Neural crest cell (in vitro differentiated cells): ENCODE results near the gene TGFBR2. TPM values are rescaled to one million over a fixed set of nuclear protein-coding genes. Genes with fewer than 3 reads are reported as not detected.

Experiments used
- DNase-seq: peaks from one replicate; pipeline ENCODE4 v3.0.0; 2021; ENCODE audit warnings: low read depth, mixed read lengths, low spot score
- H3K27ac Mint-ChIP-seq: one replicate; pipeline ENCODE4 v1.8.0; 2021; ENCODE audit warnings: mild to moderate bottlenecking, mixed read lengths; ENCODE audit not compliant: unreplicated experiment
- H3K27me3 Mint-ChIP-seq: 2 replicates; pipeline ENCODE4 v1.8.0; 2021; ENCODE audit warnings: low read depth, mild to moderate bottlenecking, mixed read lengths
- H3K36me3 Mint-ChIP-seq: 2 replicates; pipeline ENCODE4 v1.8.0; 2021; ENCODE audit warnings: low read depth, mild to moderate bottlenecking, mixed read lengths
- H3K4me1 Mint-ChIP-seq: 2 replicates; pipeline ENCODE4 v1.8.0; 2021; ENCODE audit warnings: mixed read lengths
- H3K4me3 Mint-ChIP-seq: one replicate; pipeline ENCODE4 v1.8.0; 2021; ENCODE audit warnings: mild to moderate bottlenecking, mixed read lengths
- H3K9me3 Mint-ChIP-seq: 2 replicates; pipeline ENCODE4 v1.8.0; 2021; ENCODE audit warnings: mixed read lengths
- total RNA-seq: library from RNA; stranded (reverse); gene quantifications from 2 replicates; pipeline ENCODE4 v1.2.1, GENCODE V29; 2021
- TF ChIP-seq, protein P1 (sequence below): fragments of 200-600 bp; sonication (generic); conservative IDR thresholded peaks from 2 replicates; pipeline ENCODE4 v1.5.0; 2021; ENCODE audit warnings: antibody characterized with exemption, mild to moderate bottlenecking

Gene TGFBR2
- total RNA-seq, 1 donor from 2014 or later = 8.7 TPM

DNA sequence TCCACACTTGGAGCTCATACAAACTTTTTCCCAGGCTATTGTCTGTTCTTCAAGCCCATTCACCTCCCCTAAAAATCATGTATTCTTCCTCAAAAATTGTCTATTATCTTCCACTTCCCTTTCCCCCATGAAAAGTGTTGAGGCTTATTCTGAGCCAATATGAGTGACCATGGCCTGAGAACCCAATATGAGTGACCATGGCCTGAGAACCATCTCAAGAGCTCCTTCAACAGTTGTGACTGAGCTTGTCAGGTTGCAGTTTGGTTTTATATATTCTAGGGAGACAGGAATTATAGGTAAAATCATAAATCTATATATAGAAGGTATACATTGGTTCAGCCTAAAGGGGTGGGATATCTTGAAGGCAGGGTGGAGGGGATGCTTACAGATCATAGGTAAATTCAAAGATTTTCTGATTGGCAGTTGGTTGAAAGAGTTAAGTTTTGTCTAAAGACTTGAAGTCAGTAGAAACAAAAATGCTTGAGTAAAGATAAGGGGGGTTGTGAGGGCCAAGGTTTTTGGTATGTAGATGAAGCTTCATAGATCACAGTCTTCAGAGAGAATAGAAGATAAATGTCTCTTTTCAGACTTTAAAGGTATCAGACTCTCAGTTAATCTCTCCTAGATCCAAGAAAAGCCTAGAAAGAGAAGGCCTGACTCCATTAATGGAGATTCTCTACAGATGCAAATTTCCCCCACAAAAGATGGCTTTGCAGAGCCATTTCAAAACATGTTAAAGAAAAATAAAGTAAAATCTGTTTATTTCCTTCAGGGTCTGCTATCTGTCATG, 95.8 kb downstream of the TGFBR2 start:
- H3K27ac Mint-ChIP-seq = no peak overlapping the region

GRCh38 chr3:30702828-30703397, 96.5 kb downstream of the TGFBR2 start:
- Mint-ChIP-seq H3K36me3 (peaks cover 21% of the 10 kb centered on the region), H3K27ac (no peak overlapping the region), H3K9me3 (peaks cover 25% of the 10 kb centered on the region), H3K4me3 (no peak overlapping the region), H3K27me3 (no peaks in the 10 kb centered on the region), H3K4me1 (no peaks in the 10 kb centered on the region)
- TF ChIP-seq, protein P1, sequence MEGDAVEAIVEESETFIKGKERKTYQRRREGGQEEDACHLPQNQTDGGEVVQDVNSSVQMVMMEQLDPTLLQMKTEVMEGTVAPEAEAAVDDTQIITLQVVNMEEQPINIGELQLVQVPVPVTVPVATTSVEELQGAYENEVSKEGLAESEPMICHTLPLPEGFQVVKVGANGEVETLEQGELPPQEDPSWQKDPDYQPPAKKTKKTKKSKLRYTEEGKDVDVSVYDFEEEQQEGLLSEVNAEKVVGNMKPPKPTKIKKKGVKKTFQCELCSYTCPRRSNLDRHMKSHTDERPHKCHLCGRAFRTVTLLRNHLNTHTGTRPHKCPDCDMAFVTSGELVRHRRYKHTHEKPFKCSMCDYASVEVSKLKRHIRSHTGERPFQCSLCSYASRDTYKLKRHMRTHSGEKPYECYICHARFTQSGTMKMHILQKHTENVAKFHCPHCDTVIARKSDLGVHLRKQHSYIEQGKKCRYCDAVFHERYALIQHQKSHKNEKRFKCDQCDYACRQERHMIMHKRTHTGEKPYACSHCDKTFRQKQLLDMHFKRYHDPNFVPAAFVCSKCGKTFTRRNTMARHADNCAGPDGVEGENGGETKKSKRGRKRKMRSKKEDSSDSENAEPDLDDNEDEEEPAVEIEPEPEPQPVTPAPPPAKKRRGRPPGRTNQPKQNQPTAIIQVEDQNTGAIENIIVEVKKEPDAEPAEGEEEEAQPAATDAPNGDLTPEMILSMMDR = no peak
- no peak for DNase-seq

More for the DNA sequence above, 95.8 kb downstream of the TGFBR2 start:
- no peak for DNase-seq
- TF ChIP-seq, protein P1 = no peak
- Mint-ChIP-seq H3K4me3 (no peak overlapping the region), H3K36me3 (peaks cover 21% of the 10 kb centered on the region), H3K27me3 (no peaks in the 10 kb centered on the region), H3K4me1 (no peaks in the 10 kb centered on the region), H3K9me3 (peaks cover 25% of the 10 kb centered on the region)

DNA sequence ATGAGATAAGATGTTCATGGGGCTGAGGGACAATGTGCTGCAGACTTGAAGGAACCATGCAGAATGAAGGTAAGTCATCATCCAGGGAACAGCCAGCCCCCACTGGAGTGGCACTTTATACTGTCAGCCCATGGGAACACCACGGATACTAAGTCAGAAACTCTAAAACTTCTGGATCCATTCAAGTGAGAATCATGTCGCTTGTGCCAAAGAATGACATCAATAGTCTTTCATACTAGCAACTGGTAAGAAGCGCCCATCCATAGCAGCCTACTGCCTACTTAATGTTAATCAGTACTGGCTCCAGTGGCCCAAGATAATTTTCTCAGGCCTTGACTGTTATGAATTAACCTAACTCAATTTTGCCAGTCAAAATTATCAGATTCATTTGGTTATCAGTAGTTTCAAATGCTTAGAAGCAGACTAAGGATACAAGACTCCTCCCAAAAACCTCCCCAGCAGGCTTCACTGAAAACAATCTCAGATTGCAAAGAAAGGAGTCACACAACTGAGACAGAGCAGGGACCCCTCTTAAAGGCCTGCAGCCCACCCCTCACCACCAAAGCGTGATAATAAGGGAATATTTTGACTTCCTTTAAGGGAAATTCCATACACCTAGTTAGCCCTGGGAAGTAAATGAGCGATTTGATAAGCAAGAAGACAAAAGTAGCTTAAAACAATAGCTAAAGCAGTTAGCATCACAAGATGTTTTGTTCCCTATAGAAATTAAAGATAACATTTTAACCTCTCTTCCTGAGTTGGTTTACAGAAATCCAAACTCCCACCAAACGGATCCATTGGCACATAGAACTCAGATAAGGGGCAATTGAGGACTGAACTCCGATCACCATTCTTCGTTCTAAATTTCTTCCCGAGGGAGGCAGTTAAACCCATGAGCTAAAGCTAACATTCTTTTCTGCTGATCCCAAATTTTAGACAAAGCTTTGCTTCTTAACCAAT, 98.8 kb downstream of the TGFBR2 start:
- Mint-ChIP-seq H3K27ac (no peak overlapping the region), H3K36me3 (peaks cover 21% of the 10 kb centered on the region), H3K4me3 (no peak overlapping the region), H3K9me3 (peaks cover 25% of the 10 kb centered on the region), H3K27me3 (no peaks in the 10 kb centered on the region), H3K4me1 (peaks cover 5% of the 10 kb centered on the region)
- DNase-seq = no peak
- TF ChIP-seq, protein P1 = no peak

GRCh38 chr3:30707825-30708224, 101.4 kb downstream of the TGFBR2 start:
- no peak for DNase-seq
- Mint-ChIP-seq H3K4me3 (no peak overlapping the region), H3K9me3 (peaks cover 21% of the 10 kb centered on the region), H3K27ac (no peak overlapping the region), H3K27me3 (no peaks in the 10 kb centered on the region), H3K4me1 (peaks cover 14% of the 10 kb centered on the region), H3K36me3 (peaks cover 16% of the 10 kb centered on the region)
- TF ChIP-seq, protein P1 = no peak

GRCh38 chr3:30708472-30708871, 102.1 kb downstream of the TGFBR2 start:
- Mint-ChIP-seq H3K4me1 (peaks cover 14% of the 10 kb centered on the region), H3K4me3 (no peak overlapping the region), H3K36me3 (peaks cover 9% of the 10 kb centered on the region), H3K27ac (no peak overlapping the region), H3K9me3 (peaks cover 14% of the 10 kb centered on the region), H3K27me3 (no peaks in the 10 kb centered on the region)
- TF ChIP-seq, protein P1 = no peak
- DNase-seq = no peak
